Activated CD4-positive, alpha-beta T cell treated with anti-CD3 and anti-CD28 coated beads, Interleukin-2, Interleukin-6, amounts not matched to agents 100 ng/mL and 50 ng/mL, durations not matched to agents 16 hours and 8 hours (primary cell): Measurements from ENCODE around the gene CEBPB.
"Not testable (repeated sequence)": the region's sequence is repeated elsewhere in the genome, so short reads cannot be mapped to it uniquely, and the experiment has no call there.

ENCODE experiments used
- DNase-seq: peaks from one replicate; pipeline ENCODE4 v3.0.0-alpha.2; 2020

Gene CEBPB

DNA sequence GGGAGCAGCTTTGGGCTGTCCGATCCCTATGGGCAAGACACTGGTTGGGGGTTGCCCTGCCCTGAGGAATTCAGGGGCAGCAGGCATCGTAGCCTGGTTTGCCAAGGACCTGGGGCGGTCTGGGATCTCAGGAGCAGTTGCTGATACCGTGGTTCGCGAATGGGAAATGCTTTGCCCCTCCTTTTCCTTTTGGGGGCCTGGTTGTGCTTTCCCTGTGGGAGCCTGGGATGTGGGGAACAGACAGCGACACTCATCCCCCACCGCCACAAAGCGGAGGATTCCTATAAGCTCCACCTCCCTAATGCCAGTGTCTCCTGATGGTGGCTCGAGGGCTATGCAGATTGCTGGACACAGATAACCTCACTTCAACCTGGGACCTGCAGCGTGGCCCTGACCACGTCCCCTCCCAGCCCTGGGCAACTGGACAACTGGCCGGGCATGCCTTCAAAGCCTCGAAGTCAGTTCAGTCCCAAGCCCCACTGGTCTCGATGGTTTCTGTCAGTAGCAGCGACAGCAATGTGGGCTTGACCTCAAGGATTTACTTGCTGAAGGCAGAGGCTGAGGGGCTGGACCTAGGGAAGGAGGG, 3.3 kb downstream of the CEBPB start:
- no peak for DNase-seq

DNA sequence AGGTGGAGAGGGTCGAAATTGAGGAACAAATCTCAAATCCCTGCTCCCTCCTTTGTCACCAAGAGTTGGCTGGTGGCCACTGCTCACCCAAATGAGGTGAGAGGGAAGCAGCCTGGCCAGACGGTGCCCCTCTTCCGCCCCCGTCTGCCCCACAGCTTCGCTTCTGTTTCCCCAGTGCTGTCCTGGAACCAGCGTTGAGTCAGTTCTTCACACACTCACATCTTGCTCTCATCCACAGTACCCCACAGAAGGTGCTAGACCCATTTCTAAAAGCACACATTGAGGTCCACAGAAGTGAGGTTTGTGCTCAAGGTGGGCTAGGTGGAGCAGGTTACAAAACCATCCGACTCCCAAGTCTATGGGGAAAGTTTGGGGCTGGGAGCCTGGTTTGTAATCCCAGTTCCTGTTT, 3.8 kb downstream of the CEBPB start:
- DNase-seq = no peak

DNA sequence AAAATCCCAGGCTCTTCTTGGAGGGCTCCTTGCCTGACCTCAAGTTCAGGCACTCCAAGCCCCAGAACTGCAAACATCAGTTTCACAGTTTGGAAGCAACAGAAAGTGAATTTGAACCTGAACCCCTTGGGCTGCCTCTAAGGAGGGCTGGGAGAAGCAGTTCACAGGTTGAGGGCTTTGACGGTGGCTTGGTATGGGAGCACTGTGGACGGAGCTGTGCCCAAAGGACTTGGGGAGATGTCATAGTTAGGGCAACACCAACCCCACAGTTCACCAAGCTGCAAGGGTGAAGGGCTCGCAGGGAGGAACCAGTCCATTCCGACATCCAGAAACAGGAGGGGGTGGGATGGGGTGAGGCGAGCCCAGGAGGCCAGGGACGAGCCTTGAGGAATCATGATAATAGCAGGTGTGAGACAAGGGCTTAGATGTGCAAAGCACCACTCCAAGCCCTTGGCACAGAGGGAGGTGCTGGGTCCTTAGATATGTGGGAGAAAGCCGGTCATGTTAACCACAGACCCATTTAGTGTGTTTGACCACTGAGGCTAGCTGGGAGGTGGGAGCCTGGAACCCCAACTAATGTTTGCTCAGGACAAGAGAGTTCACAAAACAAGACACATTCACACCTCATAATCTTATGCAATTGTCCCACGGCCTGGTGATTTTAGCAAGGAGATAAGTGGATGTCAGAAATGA, 4.3 kb downstream of the CEBPB start:
- DNase-seq = no peak

DNA sequence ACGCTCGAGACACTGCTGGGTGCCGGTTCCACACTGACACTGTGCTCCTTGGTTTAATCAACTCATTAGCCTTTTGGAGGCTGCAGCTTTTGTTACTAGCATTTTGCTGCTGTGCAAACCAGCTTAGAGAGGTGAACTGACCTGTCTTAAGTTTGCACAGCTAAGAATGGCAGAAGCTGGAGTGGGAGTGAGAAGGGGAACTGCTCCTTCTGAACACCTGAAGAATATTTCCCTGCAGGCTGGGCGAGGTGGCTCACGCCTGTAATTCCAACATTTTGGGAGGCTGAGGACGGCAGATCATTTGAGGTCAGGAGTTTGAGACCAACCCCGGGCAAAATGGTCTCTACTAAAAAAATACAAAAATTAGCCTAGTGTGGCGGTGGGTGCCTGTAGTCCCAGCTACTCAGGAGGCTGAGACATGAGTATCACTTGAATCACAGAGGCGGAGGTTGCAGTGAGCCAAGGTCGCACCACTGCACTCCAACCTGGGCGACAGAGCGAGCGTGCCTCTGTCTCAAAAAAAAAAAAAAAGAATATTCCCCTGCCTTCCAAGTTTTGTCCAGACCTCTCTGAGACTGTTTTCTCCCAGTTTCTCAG, 5.0 kb downstream of the CEBPB start:
- DNase-seq = no peak

DNA sequence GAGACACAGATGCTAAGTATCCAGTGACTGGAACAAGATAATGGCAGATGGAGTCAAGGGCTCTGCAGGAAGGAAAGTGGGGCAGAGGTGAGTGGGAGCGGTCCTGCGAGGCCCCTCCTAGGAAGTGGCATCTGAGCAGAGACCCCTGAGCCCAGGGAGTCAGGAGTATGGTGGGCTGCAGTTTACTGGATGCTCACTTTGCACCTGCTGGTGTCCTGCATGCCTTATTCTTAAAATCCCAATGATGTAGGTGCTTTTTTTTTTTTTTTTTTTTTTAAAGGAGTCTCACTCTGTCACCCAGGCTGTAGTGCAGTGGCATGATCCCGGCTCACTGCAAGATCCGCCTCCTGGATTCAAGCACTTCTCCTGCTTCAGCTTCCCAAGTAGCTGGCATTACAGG, 5.6 kb downstream of the CEBPB start:
- no peak for DNase-seq

DNA sequence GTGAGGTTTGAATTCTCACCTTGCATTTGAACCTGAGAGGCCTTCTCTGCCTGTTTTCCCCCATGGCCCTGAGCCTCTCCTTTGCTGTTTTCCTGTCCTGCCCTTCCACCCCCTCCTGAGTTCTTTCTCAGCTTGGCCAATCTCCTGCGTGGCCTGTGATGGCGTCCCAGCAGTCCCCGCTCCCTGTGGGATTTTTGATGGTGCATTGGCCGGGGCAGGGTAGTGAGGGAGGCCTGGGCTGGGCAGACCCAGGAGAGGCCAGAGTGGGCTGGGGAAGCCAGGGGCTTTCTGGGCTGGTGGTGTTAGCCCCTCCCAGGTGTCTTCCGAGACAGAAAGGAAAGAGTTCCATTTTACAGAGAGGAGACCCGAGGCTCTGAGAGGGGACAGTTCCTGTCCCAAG, 6.3 kb downstream of the CEBPB start:
- no peak for DNase-seq

DNA sequence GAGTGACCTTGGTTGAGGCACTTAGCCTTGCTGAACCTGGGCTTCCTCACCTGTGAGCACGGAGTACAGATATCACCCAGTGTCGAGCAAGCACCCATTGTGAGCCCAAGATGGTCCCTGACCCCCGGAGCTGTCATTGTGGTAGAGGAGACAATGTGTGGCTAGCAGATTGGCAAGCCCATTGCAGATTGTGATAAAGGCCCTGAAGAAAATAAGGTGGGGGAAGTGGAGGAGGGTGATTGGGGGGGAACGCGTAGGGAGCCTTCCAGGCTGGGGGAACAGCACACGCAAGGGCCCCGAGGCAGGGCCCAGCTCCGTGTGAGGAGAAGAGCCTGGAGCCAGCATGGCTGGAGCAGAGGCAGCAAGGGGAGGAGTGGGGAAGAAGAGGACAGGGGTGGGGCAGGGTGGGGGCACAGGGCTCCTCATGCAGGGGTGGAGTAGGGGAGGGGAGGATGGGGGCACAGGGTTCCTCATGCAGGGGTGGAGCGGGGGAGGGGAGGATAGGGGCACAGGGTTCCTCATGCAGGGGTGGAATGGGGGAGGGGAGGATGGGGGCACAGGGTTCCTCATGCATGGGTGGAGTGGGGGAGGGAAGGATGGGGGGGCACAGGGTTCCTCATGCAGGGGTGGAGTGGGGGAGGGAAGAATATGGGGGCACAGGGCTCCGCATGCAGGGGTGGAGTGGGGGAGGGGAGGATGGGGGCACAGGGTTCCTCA, 7.0 kb downstream of the CEBPB start:
- no peak for DNase-seq

DNA sequence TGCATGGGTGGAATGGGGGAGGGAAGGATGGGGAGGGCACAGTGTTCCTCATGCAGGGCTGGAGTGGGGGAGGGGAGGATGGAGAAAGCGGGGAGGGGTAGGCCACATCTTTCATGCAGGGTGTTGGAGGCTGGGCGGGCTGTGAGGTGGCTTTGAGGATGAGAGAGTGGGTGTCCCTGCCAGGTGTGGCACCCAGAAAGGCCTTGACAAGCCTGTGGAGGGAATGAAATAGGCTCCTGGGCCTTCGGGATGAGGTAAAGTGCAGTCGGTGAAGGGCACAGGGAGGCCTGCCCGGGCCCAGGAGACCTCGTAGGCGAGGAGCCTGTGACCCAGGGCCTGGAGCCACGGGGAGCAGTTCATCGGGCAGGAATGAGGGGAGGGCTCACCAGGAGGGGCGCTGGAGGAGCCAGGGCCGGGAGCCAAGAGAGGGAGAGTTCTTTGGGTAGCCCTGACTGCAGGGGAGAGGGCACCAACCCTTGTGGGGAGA, 7.6 kb downstream of the CEBPB start:
- DNase-seq = no peak

DNA sequence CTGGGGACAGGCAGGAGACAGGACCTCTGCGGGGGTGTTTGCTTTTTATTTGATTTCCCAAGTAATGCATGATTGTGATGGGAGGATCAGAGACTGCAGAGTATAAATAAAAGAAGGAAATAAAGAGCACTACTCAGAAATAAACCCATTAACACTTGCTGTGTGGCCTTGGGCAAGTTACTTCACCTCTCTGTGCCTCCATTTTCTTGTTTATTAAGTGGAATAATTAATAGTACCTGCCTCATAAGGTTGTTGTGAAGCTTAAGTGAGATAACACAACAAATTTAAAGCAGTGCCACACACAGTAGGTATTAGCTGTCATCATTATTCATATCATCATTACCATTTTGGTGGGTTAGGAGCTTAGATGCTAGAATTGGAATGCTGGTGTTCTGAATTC, 8.1 kb downstream of the CEBPB start:
- DNase-seq = no peak

DNA sequence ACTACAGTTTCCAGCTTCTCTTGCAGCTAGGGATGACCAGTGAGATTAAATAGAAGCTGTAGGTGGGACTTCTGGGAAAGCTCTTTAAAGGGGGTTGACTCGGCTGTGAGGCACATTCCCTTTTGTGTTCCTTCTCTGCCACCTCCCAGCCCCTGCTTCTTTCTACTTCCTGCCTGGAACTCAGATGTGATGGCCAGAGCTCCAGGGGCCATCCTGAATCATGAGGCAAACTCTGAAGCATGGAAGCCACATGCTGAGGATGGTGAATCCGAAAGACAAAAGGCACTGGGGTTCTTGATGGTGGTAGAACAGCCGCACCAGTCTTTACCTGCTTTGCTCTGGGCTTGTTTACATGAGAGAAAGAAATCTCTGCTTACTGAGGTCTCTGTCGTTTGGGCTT, 9.1 kb downstream of the CEBPB start:
- DNase-seq = no peak

DNA sequence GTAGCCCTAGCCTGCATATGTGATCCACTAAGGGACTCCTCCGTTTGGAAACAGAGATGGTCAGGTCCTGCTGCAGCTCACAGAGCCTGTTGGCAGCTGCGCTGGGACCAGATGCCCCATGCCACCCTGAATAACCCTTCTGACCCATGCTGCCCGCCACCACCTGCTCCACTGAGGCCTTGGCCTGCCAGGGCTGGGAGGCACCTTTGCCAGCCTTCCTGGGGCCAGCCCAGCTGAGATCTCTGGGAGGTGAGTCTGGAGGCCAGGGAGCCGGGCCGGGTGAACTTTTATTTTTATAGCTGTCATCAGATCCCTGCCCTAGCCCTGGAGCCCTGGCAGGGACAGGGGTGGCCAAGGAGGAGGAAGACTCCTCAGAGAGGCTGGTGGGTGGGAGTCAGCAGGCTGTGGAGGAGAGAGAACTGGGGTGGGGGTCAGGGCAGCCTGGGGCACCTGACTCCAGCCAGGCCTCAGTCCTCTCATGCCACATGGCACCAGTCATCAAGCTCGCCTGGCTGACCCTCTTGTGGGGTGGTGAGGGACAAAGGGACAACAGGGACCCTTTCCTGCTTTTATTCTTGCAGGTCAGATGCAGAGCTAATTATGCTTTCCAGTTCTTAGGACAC, 10.0 kb downstream of the CEBPB start:
- DNase-seq = no peak

DNA sequence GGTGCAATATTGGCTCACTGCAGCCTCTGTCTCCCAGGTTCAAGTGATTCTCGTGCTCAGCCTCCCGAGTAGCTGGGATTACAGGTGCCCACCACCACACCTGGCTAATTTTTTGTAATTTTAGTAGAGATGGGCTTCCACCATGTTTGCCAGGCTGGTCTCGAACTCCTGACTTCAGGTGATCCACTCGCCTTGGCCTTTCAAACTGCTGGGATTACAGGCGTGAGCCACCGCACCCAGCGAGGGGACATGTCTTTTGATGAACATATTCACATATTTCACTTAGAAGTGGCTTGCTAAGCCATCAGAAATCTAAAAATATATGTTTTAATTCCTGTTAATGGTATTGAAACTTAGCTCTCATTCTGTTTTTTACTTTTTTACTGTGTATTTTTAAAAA, 11.1 kb downstream of the CEBPB start:
- DNase-seq = not testable (repeated sequence)

DNA sequence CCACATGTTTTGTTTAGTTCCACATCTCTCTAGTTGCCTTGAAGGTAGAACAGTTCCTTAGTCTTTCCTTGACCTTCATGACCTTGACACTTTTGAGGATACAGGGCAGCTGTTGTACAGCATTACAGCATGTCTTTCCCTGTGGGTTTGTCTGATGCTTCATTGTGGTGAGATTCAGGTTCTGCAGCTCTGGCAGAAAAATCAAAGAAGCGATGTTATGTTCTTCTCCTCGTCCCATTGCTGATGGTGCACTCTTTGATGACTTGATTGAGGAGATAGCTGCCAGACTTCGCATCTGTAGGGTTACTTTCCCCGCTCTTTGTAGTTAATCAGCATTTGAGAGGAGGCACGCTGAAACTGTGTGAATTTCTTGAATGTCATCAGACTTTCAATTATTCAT, 12.0 kb downstream of the CEBPB start:
- DNase-seq = no peak

DNA sequence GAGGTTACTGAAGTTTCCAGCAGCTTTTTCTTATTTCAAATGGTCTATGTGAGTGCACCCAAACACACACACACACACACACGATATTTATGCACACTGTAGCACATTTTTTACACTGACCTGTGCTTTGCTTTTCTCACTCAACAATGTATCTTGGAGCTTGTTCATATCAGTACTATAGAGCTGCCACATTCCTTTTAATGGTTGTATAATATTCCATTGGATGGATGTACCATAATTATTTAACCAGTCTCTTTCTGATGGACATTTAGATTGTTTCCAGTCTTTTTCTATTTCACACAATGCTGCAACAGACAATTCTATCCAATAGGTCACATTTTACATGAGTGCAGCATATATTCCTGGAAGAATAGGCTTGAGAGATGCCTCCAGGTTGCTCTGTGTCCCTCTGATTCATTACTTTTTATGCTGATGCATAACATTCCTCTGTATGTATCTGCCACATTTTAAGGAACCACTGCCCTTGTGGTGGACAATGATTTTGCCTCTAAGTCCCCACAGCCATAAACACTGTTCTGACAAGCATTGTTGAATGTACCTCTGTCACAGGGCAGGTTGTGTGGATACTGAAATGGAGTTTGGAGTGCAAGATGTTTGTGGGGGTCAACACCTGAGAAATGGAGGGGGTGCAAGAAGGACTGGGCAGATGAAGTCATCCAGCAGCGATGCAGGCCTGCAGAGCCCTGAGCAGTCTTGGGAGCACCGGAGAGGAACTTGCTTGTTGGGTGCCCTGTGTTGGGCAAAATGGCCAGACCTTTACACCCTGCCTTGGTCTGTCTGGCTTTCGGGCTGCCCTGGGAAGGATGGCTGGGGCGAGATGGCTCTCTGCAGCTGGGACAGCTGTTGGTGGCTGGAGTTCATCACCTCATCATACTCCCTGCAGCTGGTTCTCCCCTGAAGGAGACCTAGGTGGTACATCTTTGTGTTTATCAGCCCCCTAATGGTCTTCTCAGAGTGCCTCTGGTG, 13.6 kb downstream of the CEBPB start:
- DNase-seq = no peak

DNA sequence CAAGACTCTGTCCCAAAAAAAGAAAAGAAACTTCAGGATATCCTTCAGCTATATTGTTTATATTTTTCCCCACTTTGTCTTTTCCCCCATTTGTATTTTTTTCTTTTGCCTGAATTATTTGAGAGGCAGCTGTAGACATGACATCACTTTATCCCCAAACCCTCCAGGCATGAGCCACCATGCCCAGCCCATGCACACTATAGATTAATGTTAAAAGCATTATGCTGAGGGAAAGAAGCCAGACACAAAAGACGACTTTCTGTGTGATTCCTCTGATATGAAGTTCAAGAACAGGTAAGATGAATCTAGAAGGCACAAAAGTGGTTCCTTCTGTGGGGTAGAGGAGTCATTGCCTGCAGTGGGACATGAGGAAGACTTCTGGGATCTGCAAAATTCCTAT, 16.4 kb downstream of the CEBPB start:
- DNase-seq = no peak

DNA sequence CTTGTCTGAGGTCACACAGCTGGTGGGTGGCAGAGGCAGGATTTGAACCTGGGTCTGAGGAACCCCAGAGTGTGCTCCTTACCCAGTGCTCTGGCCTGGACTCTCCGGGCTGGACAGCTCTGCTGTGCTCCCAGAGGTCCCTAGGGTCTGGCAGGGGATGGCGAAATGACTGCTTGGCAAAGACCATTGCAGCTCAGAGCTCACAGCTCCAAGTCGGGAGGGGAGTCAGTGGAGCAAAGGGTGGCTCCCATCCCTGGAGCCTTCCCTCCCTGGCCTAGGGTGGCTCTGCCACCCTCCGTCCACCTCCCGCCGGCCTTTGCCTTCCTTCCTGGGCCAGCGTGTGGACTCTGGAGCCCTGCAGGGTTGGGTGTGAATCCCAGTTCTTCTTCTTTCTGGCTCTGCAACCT, 17.5 kb downstream of the CEBPB start:
- DNase-seq = no peak

DNA sequence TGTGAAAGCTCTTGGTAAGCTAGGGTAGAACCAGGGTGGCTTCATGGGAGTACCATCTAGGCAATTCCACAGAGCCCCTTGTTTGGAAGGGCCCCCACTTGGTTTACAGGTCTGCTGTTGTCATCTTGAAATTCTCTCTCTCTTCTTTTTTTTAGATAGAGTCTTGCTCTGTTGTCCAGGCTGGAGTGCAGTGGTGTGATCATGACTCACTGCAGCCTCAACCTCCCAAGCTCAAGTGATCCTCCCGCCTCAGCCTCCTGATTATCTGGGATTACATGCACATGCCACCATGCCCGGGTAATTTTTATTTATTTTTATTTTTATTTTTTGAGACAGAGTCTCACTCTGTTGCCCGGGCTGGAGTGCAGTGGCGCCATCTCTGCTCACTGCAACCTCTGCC, 18.2 kb downstream of the CEBPB start:
- DNase-seq = not testable (repeated sequence)

DNA sequence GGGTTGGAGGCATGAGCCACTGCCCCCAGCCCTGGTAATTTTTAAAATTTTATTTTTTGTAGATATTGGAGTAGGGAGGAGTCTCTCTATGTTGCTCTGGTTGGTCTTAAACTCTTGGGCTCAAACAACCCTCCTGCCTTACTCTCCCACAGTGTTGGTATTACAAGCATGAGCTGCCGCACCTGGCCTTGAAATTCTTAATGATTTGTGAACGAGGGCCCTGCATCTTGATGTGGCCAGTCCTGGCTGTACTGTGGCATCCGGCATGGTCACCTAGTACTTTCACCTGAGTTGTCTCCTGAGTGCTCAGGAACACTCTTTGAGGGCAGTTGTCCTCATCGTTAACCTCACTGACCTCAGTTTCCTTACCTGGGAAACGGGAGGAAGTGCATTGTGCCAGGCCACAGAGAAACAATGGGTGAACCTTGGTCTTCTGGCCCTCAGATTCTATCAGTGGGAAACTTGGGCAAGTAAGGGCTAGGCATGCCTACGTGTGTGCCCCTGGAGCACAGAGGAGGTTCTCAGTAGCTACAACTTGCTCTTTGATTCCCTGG, 19.5 kb downstream of the CEBPB start:
- DNase-seq = no peak

DNA sequence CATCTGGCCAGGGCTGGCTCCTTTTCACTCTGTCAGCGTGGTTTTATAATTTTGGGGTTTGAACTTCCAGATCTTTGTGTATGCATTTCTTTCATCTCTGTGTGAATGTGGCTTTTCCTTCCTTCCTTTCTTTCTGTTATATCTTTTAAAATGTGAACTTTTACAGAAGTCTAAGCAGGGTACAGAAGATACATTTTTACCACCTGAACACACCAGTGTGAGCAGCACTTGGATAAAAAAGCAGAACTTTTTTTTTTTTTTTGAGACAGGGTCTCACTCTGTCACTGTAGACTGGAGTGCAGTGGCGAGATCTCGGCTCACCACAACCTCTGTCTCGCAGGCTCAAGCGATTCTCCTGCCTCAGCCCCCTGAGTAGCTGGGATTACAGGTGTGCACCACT, 20.5 kb downstream of the CEBPB start:
- DNase-seq = no peak

DNA sequence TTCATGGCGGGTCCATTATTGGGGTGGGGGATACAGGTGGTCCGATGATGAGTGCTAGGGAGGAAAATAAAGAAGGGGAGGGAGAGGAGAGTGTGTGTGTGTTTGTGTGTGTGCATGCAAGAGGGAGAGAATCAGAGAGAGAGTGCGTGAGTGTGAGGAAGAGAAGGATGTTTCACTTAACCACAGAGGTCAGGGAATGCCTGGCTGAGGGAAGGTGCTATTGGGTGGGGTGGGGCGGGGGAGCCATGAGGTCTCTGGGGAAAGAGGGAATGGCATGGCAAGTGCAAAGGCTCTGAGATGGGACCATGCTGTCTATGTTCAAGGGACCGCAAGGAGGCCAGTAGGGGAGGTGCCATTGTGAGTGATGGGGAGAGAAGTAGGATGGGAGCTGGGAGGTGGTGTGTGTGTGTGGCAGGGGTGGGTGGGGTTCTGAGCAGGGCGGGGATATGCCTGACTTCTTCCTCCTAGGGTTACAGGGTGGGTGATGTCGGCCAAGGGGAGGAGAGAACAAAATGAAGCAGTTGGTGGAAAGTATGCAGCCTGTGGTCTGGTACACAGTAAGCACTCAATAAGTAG, 23.0 kb downstream of the CEBPB start:
- no peak for DNase-seq

DNA sequence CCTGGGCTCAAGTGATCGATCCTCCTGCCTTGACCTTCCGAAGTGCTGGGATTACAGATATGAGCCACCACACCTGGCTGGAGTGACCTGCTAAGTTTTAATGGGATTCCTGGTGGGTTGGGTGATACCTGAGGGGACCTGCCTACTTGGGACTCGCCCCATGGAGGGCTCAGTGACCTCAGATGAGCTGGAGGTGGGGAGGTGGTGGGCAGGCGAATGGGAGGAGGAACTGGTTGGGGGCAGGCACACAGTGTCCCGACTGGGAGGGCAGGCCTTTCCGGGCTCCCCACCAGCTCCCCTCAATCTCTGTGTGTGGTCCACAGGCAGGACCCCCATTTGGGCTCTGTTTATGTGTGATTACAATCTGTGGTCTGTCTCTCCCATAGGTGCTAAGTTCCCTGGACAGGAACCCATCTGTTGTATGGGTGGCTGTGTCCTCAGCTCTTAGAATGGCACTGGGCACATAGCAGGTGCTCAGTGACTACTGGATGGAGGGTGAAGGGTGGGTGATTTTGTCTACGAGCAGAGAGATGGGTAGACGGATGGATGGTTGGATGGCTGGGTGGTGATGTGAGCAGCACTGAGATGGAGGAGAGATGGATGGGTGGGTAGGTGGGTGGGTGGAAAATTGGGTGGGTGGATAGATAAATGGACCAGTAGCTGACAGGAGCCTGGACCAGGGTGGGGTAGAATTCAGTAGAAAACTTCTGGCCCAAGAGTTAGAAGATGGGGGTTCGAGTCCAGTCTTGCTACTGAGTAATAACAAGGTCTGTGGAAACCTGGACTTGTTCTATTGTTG, 23.8 kb downstream of the CEBPB start:
- DNase-seq = no peak
